ENCODE measurements around the gene TMED8.

Gene TMED8

DNA sequence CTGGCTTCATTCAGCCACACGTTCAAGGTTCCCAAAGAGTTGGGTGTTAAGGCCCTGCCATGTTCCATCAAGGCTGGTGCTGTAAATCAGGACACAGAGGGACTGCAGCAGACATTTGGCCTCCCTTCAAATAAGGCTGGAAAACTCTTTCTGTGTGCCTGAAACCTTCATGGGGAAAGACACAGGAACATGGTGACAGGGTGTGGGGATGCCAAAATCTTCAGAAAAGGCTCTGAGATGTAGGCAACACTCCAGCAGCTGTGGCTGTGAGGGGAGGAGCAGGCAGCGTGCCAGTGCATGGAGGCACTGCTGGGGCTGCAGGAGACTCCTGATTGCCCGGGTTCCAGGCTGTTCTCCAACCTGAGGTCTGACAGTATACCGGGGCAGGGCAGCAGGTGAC, 71.2 kb downstream of the TMED8 start:
- no peak for ATAC-seq (ENCODE audit: low read depth)
- DNase-seq (ENCODE audit: low spot score): no peak
- no peaks in the 10 kb centered on the region for H3K9me3 ChIP-seq (ENCODE audit: severe bottlenecking)
- H3K4me3 ChIP-seq (ENCODE audit: severe bottlenecking): no peak overlapping the region
- H3K4me1 ChIP-seq (ENCODE audit: insufficient read depth, poor library complexity, severe bottlenecking): peaks cover 25% of the 10 kb centered on the region
- no peaks in the 10 kb centered on the region for H3K27me3 ChIP-seq (ENCODE audit: insufficient read depth, poor library complexity, severe bottlenecking)
- peaks cover 9% of the 10 kb centered on the region for H3K36me3 ChIP-seq (ENCODE audit: low read depth)
- H3K27ac ChIP-seq (ENCODE audit: poor library complexity, severe bottlenecking): no peak overlapping the region
- TF ChIP-seq, protein P1, sequence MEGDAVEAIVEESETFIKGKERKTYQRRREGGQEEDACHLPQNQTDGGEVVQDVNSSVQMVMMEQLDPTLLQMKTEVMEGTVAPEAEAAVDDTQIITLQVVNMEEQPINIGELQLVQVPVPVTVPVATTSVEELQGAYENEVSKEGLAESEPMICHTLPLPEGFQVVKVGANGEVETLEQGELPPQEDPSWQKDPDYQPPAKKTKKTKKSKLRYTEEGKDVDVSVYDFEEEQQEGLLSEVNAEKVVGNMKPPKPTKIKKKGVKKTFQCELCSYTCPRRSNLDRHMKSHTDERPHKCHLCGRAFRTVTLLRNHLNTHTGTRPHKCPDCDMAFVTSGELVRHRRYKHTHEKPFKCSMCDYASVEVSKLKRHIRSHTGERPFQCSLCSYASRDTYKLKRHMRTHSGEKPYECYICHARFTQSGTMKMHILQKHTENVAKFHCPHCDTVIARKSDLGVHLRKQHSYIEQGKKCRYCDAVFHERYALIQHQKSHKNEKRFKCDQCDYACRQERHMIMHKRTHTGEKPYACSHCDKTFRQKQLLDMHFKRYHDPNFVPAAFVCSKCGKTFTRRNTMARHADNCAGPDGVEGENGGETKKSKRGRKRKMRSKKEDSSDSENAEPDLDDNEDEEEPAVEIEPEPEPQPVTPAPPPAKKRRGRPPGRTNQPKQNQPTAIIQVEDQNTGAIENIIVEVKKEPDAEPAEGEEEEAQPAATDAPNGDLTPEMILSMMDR (IDR thresholded peaks at IDR 0.05; ENCODE audit: poor library complexity, severe bottlenecking): no peak

DNA sequence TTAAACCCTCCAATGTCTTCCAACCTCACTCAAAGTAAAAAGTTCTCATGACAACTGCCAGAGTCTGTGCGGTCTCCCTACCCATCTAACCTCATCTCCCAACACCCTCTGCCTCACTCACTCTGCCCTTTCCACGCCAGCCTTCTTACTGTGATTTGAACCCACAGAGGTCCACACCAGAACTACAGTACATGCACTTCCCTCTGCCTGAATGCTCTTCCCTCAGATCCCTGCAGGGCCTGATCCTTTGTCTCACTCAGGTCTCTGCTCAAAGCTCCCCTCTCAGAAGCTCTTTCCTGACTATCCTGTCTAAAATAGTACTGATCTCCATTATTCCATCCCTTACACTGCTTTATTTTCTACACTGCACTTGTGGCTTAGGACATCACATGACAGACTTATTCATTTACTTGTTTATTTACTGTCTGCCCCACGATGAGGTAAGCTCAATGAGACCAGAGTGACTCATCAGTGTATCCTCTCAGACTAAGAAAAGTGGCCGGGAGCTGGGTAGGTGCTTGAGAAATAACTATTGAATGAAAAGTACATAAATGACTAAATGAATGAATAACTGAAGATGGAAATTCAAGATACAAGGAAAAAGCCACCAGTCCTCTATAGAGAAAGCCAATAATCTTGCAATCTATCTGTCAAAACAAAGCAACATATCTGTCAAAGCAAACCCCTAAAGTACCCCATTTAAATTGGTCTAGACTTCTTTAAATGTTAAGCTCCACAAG, 73.3 kb downstream of the TMED8 start:
- peaks cover 14% of the 10 kb centered on the region for H3K36me3 ChIP-seq (ENCODE audit: low read depth)
- no peak overlapping the region for H3K4me3 ChIP-seq (ENCODE audit: severe bottlenecking)
- H3K27me3 ChIP-seq (ENCODE audit: insufficient read depth, poor library complexity, severe bottlenecking): no peaks in the 10 kb centered on the region
- H3K9me3 ChIP-seq (ENCODE audit: severe bottlenecking): no peaks in the 10 kb centered on the region
- ATAC-seq (ENCODE audit: low read depth) (peak; percentile 96), DNase-seq (ENCODE audit: low spot score) (no peak)
- peaks cover 25% of the 10 kb centered on the region for H3K4me1 ChIP-seq (ENCODE audit: insufficient read depth, poor library complexity, severe bottlenecking)
- peak overlapping the region; percentile 66 for H3K27ac ChIP-seq (ENCODE audit: poor library complexity, severe bottlenecking)
- TF ChIP-seq, protein P1 (IDR thresholded peaks at IDR 0.05; ENCODE audit: poor library complexity, severe bottlenecking): no peak

DNA sequence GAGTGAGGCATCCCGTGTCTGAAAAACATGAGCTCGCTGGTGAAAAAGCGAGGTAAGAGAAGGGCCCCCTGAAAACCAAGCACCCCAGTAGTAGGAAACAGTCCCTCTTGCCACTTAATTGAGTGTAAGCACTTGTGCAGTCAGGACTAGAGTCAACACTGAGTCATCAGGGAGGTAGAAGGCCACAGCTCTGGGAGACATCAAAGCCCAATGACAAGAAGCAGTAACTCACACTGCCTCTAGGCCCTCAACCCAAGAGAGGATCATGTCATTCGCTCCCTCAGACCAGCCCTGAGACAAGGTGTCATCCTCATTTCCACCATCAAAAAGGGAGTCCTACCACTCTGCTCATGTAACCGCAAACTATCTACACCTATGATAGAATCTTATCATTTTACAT, 74.0 kb downstream of the TMED8 start:
- Histone ChIP-seq H3K4me1 (ENCODE audit: insufficient read depth, poor library complexity, severe bottlenecking) (peaks cover 25% of the 10 kb centered on the region), H3K9me3 (ENCODE audit: severe bottlenecking) (no peaks in the 10 kb centered on the region), H3K36me3 (ENCODE audit: low read depth) (peaks cover 14% of the 10 kb centered on the region), H3K27ac (ENCODE audit: poor library complexity, severe bottlenecking) (peak overlapping the region; percentile 66), H3K4me3 (ENCODE audit: severe bottlenecking) (no peak overlapping the region), H3K27me3 (ENCODE audit: insufficient read depth, poor library complexity, severe bottlenecking) (no peaks in the 10 kb centered on the region)
- no peak for DNase-seq (ENCODE audit: low spot score)
- ATAC-seq (ENCODE audit: low read depth): peak; percentile 51
- TF ChIP-seq, protein P1 (IDR thresholded peaks at IDR 0.05; ENCODE audit: poor library complexity, severe bottlenecking): no peak

DNA sequence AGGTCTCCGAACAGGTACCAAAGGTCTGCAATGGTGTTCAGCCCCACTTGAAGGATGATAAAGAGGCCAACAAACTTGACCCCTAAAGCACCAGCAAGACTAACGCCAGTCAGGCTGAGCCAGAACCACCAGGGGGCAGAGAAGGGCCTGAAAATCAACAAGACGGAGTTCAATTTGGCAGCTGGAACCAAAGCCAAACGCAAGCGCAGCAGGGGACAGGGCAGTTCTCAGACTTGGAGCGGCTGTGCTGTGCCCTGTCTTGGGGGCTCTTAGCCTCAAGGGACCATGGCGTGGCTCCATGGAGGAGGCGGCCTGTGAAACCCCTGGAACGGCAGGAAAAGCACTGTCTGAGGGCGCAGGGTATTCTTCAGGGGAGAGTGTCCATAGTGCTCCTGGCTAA, 75.8 kb downstream of the TMED8 start:
- peaks cover 18% of the 10 kb centered on the region for H3K36me3 ChIP-seq (ENCODE audit: low read depth)
- no peak overlapping the region for H3K4me3 ChIP-seq (ENCODE audit: severe bottlenecking)
- DNase-seq (ENCODE audit: low spot score) (no peak), ATAC-seq (ENCODE audit: low read depth) (peak; percentile 20; the same call in 1 of the 3 replicates)
- H3K4me1 ChIP-seq (ENCODE audit: insufficient read depth, poor library complexity, severe bottlenecking): peaks cover 19% of the 10 kb centered on the region
- H3K27me3 ChIP-seq (ENCODE audit: insufficient read depth, poor library complexity, severe bottlenecking): no peaks in the 10 kb centered on the region
- no peaks in the 10 kb centered on the region for H3K9me3 ChIP-seq (ENCODE audit: severe bottlenecking)
- no peak overlapping the region for H3K27ac ChIP-seq (ENCODE audit: poor library complexity, severe bottlenecking)
- TF ChIP-seq, protein P1 (IDR thresholded peaks at IDR 0.05; ENCODE audit: poor library complexity, severe bottlenecking): peak; percentile 89

DNA sequence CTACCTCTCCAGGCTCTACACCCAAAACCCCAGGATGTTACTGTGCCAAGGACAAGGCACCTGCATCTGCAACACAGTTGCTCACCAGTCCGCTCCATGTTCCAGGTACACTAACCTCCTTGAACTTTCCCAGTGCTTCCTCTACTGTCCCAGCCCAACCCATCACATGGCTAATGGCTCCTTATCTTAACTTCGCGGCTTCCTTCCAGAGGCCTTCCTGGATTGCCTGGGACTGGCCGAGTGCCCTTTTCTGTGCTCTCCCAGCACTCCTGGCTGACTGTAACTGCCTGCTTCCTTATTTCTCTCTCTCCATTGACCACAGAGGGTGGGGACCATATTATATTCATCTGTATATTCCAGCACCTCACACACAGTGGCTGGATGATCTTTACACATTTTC, 77.1 kb downstream of the TMED8 start:
- Histone ChIP-seq H3K9me3 (ENCODE audit: severe bottlenecking) (no peaks in the 10 kb centered on the region), H3K36me3 (ENCODE audit: low read depth) (peaks cover 18% of the 10 kb centered on the region), H3K4me3 (ENCODE audit: severe bottlenecking) (no peak overlapping the region), H3K27me3 (ENCODE audit: insufficient read depth, poor library complexity, severe bottlenecking) (no peaks in the 10 kb centered on the region), H3K4me1 (ENCODE audit: insufficient read depth, poor library complexity, severe bottlenecking) (peaks cover 19% of the 10 kb centered on the region), H3K27ac (ENCODE audit: poor library complexity, severe bottlenecking) (no peak overlapping the region)
- TF ChIP-seq, protein P1 (IDR thresholded peaks at IDR 0.05; ENCODE audit: poor library complexity, severe bottlenecking): no peak
- ATAC-seq (ENCODE audit: low read depth) (no peak), DNase-seq (ENCODE audit: low spot score) (no peak)

Measured in RWPE2 (cell line).